Ovary (tissue), 3 donors: Measurements from ENCODE around the gene ALG5.

Experiments
- CTCF ChIP-seq, 3 donors: fragments of 450-650 bp in 2 of 3; fragments of 200-600 bp in 1 of 3; IDR thresholded peaks; one replicate each; pipeline versions ENCODE4 v1.5.1 to v1.8.0; 2016 to 2022; ENCODE audit warnings: antibody characterized with exemption in 3 of 3, mild to moderate bottlenecking in 1 of 3
- POLR2A ChIP-seq: fragments of 450-650 bp; IDR thresholded peaks from one replicate; pipeline ENCODE4 v1.6.1; 2017; ENCODE audit warnings: antibody characterized with exemption, mild to moderate bottlenecking, moderate library complexity
- donor health status: DM: no; HTN: no; CAD: no.

DNA sequence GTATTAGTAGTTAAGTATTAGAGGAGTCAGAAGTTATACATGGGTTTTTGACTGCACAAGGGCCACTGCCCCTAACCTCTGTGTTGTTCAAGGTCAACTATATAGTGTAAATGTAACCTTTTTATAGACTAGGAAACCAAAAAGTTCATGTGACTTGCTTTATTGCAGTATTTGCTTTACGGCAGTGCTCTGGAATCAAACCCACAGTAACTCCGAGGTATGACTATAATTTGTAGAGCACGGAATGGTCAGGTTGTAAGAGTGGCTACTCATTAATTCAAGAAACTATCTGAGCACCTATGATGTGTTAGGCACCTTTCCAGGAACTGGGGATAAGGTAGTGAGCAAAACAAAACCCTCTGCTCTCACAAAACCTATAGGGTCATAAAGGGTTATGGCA, 38.1 kb upstream of the ALG5 start:
- no peak for TF ChIP-seq CTCF (IDR thresholded peaks at IDR 0.05)
- no peak for TF ChIP-seq POLR2A
